SH-SY5Y (cell line): Measurements from ENCODE around the gene CRYZL1.

ENCODE experiments used
- GATA2 ChIP-seq: IDR thresholded peaks from 2 replicates; pipeline ENCODE4 v1.6.1; 2011; ENCODE audit warnings: mild to moderate bottlenecking, low read depth, low read length
- GATA3 ChIP-seq: IDR thresholded peaks from 2 replicates; pipeline ENCODE4 v1.6.1; 2011; ENCODE audit warnings: low read depth, mild to moderate bottlenecking, low read length, moderate library complexity

The CRYZL1 gene

GRCh38 chr21:33641352-33642026 lies at the start of gene CRYZL1:
TSS of gene CRYZL1 (minus strand) at chr21:33641741. CDS start at chr21:33631551, 10,190 bp downstream.
- TF ChIP-seq GATA2 (peak; percentile 82), GATA3 (no peak)

GRCh38 chr21:33690874-33691273 lies 49.3 kb upstream of the CRYZL1 start:
- TF ChIP-seq GATA2 (no peak), GATA3 (no peak)

GRCh38 chr21:33688353-33688752 lies 46.8 kb upstream of the CRYZL1 start:
- TF ChIP-seq GATA3 (no peak), GATA2 (no peak)

- TF ChIP-seq GATA3 (no peak), GATA2 (no peak)
Measured at GRCh38 chr21:33687634-33688033, 46.1 kb upstream of the CRYZL1 start.

- TF ChIP-seq GATA2 (no peak), GATA3 (no peak)
Measured at GRCh38 chr21:33686386-33686785, 44.8 kb upstream of the CRYZL1 start.

GRCh38 chr21:33685613-33686197 lies 44.2 kb upstream of the CRYZL1 start:
- no peak for TF ChIP-seq GATA2
- no peak for TF ChIP-seq GATA3

GRCh38 chr21:33684923-33685560 lies 43.5 kb upstream of the CRYZL1 start:
- TF ChIP-seq GATA3 (no peak), GATA2 (no peak)

GRCh38 chr21:33684068-33684467 lies 42.5 kb upstream of the CRYZL1 start:
- TF ChIP-seq GATA3 (no peak), GATA2 (no peak)

- TF ChIP-seq GATA2 (no peak), GATA3 (no peak)
Measured at GRCh38 chr21:33682992-33683627, 41.6 kb upstream of the CRYZL1 start.

- no peak for TF ChIP-seq GATA2
- no peak for TF ChIP-seq GATA3
Measured at GRCh38 chr21:33680870-33681269, 39.3 kb upstream of the CRYZL1 start.

- no peak for TF ChIP-seq GATA3
- no peak for TF ChIP-seq GATA2
Measured at GRCh38 chr21:33677450-33677849, 35.9 kb upstream of the CRYZL1 start.

- TF ChIP-seq GATA2 (no peak), GATA3 (no peak)
Measured at GRCh38 chr21:33674226-33674625, 32.7 kb upstream of the CRYZL1 start.

GRCh38 chr21:33673473-33673872 lies 31.9 kb upstream of the CRYZL1 start:
- TF ChIP-seq GATA3 (no peak), GATA2 (no peak)
